Bronchial epithelial cell (primary cell): ENCODE measurements around the gene FAM9C. TPM values are rescaled to one million over a fixed set of nuclear protein-coding genes. Genes with fewer than 3 reads are reported as not detected.

Experiments used
- DNase-seq: peaks from one replicate; pipeline ENCODE4 v3.0.0-alpha.2; 2010; ENCODE audit warnings: low read depth
- FAIRE-seq: peaks from 2 replicates; lab custom pipeline; 2011; peaks lifted over from hg19 to GRCh38; lab: Jason Lieb, UNC
- H3K27me3 ChIP-seq: 2 replicates; pipeline ENCODE4 v1.5.1; 2011; ENCODE audit warnings: low read length; ENCODE audit not compliant: control insufficient read depth, insufficient read depth
- H3K36me3 ChIP-seq: 2 replicates; pipeline ENCODE4 v1.5.1; 2011; ENCODE audit warnings: low read length; ENCODE audit not compliant: control insufficient read depth, insufficient read depth
- H3K4me3 ChIP-seq: 2 replicates; pipeline ENCODE4 v1.5.1; 2011; ENCODE audit warnings: mild to moderate bottlenecking, low read depth, low read length, control low read depth
- total RNA-seq: library from RNA; depleted of rRNA; stranded (reverse); fragments of >200 nt; gene quantifications from 2 replicates; pipeline ENCODE4 v1.2.1, GENCODE V29; 2014
- TF ChIP-seq, protein P1 (sequence below): IDR thresholded peaks from 2 replicates; pipeline ENCODE4 v1.5.1; 2011; ENCODE audit warnings: mild to moderate bottlenecking, moderate library complexity, low read length, control low read depth, inconsistent platforms; ENCODE audit not compliant: insufficient read depth, severe bottlenecking

FAM9C gene
- total RNA-seq, 1 donor from 2014 or later = not detected

DNA sequence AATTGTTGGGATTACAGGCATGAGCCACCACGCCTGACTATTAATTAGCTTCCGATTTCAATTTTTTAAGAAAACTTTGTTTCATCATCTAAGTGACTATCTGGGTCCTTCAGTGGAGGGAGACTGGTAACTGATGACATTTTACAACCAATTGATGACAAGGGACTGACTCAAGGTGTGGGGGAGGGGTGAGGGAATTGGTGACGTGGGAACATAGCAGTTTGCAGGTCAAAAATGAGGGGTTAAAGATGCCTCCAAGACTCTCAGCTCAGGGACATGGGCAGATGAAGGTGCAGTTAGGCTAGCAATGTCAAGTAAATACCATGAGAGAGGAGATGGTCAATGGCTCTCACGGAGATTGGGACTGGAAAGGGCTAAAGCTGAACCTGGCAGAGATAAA is 5.7 kb upstream of the FAM9C start:
- DNase-seq = no peak
- Histone ChIP-seq H3K27me3 (no peaks in the 10 kb centered on the region), H3K4me3 (no peak overlapping the region), H3K36me3 (no peaks in the 10 kb centered on the region)
- FAIRE-seq = no peak
- TF ChIP-seq, protein P1, sequence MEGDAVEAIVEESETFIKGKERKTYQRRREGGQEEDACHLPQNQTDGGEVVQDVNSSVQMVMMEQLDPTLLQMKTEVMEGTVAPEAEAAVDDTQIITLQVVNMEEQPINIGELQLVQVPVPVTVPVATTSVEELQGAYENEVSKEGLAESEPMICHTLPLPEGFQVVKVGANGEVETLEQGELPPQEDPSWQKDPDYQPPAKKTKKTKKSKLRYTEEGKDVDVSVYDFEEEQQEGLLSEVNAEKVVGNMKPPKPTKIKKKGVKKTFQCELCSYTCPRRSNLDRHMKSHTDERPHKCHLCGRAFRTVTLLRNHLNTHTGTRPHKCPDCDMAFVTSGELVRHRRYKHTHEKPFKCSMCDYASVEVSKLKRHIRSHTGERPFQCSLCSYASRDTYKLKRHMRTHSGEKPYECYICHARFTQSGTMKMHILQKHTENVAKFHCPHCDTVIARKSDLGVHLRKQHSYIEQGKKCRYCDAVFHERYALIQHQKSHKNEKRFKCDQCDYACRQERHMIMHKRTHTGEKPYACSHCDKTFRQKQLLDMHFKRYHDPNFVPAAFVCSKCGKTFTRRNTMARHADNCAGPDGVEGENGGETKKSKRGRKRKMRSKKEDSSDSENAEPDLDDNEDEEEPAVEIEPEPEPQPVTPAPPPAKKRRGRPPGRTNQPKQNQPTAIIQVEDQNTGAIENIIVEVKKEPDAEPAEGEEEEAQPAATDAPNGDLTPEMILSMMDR = no peak

DNA sequence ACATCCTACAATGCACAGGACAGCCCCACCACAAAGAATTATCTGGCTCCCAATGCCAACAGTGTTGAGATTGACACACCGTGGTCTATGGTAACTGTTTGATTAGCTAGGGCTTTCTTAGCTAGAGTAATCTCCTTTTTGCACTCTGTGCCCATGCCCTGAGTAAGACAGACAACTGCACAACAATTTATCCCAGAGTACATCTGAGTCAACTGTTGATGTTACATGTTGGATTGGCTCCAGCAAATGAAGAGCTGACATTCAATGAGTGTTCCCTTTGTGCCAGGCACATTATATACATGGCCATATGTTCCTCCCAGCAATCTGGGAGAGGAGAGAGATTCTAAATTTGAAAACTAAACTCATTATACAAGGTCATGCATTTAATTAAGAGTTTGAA is 3.9 kb upstream of the FAM9C start:
- FAIRE-seq (no peak), DNase-seq (peak; percentile 47)
- Histone ChIP-seq H3K4me3 (no peak overlapping the region), H3K27me3 (no peaks in the 10 kb centered on the region), H3K36me3 (no peaks in the 10 kb centered on the region)
- TF ChIP-seq, protein P1 = no peak

DNA sequence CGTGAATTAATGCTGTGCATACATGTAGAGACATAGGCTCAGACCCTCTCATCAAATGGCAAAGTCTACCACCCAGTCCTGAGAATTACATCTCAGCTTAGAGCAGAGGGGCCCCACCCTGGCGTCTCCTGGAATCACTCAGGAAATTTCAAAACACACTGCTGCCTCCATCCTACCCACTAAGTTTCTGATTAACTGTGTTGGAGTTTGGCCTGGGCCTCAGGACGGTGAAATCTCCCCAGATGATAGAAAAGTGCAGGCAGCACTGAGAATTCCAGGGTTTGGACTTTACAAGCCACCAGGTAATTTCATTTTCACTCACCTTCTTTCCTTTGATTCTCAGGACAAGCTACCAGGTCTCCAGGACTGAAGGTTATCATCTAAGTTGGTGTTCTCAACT is 3.3 kb upstream of the FAM9C start:
- FAIRE-seq (no peak), DNase-seq (no peak)
- Histone ChIP-seq H3K27me3 (no peaks in the 10 kb centered on the region), H3K36me3 (no peaks in the 10 kb centered on the region), H3K4me3 (no peak overlapping the region)
- TF ChIP-seq, protein P1 = no peak

DNA sequence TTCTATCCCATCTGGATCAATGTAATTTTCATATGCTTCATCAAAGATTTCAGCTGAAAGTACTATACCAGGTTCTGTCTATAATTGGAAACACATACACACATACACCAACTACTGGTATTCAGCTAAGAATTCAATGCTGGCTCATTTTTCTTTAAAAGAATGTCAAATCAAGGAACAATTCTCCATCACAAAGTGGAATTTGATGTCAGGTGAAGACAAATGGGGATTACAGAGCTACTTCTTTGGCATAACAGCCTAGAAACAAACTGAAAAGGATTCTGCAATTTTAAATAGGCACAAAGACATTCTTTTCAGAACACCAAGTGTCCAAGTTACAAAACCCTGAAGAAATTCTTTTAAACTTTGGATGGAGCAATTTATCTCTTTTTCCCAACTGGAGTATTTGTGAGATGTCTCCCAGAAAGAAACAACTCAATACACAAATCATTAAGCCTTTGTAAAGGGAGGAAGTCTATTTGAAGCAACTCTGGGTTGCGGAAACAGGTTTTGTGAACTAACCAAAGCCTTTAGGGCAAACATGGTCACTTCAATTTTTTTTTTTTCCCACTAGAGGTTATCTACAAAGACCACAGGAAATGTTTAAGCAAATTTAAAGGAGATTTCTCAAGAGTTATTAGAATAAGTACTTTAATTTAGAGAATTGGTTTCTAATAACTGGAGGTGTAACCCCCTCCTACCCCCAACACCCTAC is 1.9 kb upstream of the FAM9C start:
- H3K4me3 ChIP-seq = no peak overlapping the region
- no peak for FAIRE-seq
- TF ChIP-seq, protein P1 = no peak

DNA sequence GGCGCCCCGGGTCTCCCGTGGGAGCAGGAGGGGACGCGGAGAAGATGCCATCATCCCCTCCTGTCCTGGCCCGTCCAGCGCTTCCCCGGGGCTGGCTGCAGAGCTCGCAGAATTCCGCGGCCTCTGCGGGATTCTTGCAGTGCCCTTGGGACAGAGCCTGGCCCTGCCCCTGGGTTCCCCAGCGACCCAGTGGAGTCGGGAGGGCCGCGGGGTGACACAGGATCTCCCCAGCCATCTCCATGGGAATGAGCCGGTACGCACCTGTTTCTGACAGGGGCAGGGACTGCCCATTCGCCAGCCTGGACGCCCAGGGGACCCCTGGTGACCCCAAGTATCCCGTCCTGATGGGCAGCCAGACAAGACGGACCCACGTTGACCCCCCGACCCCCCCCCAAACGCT is 482 bp downstream of the FAM9C start:
- TF ChIP-seq, protein P1 = no peak
- H3K27me3 ChIP-seq = no peaks in the 10 kb centered on the region
- H3K36me3 ChIP-seq = no peaks in the 10 kb centered on the region
- no peak for DNase-seq
- no peak overlapping the region for H3K4me3 ChIP-seq
- FAIRE-seq = no peak

More for the DNA sequence above, 1.9 kb upstream of the FAM9C start:
- Histone ChIP-seq H3K36me3 (no peaks in the 10 kb centered on the region), H3K27me3 (no peaks in the 10 kb centered on the region)
- no peak for DNase-seq

DNA sequence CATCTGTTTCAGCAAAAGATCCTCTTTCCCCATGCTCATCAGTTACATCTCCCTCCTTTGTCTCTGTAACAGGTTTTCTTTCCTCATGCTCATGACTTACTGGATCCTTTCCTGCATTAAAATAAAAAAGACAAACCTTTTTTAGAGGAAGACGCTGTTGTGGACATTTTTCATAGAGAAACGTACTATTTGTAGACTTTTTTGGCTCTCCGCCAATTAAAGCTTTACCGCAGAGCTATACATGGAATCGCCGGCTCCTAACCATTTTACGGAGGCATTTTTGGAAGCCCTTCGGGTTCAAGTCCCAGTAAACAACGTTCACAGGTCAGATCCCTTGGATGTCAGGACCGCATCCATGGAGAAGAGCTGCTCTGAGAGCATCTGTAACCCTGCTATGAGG is 1.3 kb downstream of the FAM9C start:
- TF ChIP-seq, protein P1 = no peak
- Histone ChIP-seq H3K27me3 (no peaks in the 10 kb centered on the region), H3K36me3 (no peaks in the 10 kb centered on the region), H3K4me3 (no peak overlapping the region)
- FAIRE-seq (peak; percentile 82), DNase-seq (no peak)
